ENCODE results near the gene USP1. TPM values are rescaled to one million over a fixed set of nuclear protein-coding genes. Genes with fewer than 3 reads are reported as not detected.

USP1 gene
- 10 to 100 TPM; 62.7 to 86.4 (median 74.3) TPM for polyA plus RNA-seq (ENCODE audit: insufficient read length in 4 of 4)

- peak in 3 of 4 donors; percentile 99 for DNase-seq (ENCODE audit: low read depth in 4 of 4, low spot score in 3 of 4)
These were observed at the start of gene USP1 for GRCh38 chr1:62436466-62437272. TSS of gene USP1 (plus strand) at chr1:62437049. CDS start at chr1:62439868, 2,819 bp downstream.

DNA sequence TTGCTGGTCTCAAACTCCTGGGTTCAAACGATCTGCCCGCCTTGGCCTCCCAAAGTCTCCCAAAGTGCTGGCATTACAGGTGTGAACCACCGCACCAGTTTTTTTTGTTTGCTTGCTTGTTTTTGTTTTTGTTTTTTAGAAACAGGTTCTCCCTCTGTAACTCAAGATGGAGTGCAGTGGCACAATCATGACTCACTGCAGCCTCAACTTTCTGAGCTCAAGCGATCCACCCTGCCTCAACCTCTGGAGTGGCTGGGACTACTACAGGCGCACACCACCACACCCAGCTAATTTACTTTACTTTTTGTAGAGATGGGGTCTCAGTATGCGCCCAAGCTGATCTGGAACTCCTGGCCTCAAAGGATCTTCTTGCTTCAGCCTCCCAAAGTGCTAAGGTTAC lies 47.3 kb upstream of the USP1 start:
- DNase-seq (ENCODE audit: low read depth in 4 of 4, low spot score in 3 of 4): no peak

DNA sequence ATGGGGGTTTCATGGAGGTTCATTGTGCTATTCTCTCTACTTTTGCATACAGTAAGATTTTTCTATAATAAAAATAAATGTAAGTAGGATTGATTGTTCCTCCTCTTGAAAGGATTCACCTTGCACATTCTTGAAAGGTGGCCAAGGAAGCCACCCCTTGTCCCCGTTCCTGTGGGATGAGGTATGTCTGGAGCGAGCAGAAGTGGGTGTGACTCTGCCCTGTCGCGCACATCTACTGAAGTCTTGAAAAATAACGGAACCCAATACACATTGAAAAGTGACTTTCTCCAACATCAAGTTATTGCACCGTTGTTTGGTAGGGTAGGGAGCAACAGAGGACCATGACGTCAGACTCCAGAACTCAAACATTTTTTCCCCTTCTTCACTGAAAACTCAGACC lies 46.8 kb upstream of the USP1 start:
- no peak for DNase-seq (ENCODE audit: low read depth in 4 of 4, low spot score in 3 of 4)

- no peak for DNase-seq (ENCODE audit: low read depth in 4 of 4, low spot score in 3 of 4)
These were observed 45.4 kb upstream of the USP1 start for GRCh38 chr1:62391369-62391971.

DNA sequence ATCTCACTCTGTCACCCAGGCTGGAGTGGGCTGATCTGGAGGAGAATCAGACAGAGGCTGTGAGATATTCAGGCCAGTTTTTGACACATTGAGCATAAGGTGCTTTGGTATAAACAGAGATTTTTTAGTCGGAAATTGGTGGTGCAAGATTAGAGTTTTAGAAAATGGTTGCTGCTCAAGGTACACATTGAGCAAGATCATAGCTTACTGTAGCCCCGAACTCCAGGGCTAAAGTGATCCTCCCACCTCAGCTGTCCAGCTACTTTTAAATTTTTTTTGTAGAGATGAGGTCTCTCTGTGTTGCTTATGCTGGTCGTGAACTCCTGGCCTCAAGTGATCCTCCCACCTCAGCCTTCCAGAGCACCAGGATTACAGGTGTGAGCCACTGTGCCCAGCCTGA lies 43.9 kb upstream of the USP1 start:
- DNase-seq (ENCODE audit: low read depth in 4 of 4, low spot score in 3 of 4): no peak

DNA sequence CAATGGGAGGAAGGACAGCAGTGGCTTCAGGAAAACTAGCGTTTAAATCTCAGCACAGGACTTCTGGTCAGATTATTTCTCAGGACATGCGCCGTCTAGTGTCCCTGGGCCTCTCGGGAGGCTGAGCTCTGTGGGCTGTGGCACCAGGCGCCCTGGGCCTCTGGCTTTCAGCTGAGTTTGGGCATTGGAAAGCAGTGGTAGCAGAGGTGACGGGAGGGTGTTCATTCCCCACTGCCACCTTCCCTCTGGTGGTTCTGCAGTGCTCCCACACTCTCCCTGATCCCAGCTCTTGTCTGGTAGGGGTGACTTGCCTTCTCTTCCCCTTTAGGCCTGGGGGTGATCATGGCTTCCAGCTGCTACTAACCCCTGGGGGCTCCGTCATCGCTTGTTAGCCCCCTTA lies 42.2 kb upstream of the USP1 start:
- no peak for DNase-seq (ENCODE audit: low read depth in 4 of 4, low spot score in 3 of 4)

- DNase-seq (ENCODE audit: low read depth in 4 of 4, low spot score in 3 of 4): no peak
These were observed 41.6 kb upstream of the USP1 start for GRCh38 chr1:62395291-62395690.

- no peak for DNase-seq (ENCODE audit: low read depth in 4 of 4, low spot score in 3 of 4)
These were observed 40.0 kb upstream of the USP1 start for GRCh38 chr1:62396871-62397270.

GRCh38 chr1:62397301-62397700 lies 39.5 kb upstream of the USP1 start:
- DNase-seq (ENCODE audit: low read depth in 4 of 4, low spot score in 3 of 4): no peak

DNA sequence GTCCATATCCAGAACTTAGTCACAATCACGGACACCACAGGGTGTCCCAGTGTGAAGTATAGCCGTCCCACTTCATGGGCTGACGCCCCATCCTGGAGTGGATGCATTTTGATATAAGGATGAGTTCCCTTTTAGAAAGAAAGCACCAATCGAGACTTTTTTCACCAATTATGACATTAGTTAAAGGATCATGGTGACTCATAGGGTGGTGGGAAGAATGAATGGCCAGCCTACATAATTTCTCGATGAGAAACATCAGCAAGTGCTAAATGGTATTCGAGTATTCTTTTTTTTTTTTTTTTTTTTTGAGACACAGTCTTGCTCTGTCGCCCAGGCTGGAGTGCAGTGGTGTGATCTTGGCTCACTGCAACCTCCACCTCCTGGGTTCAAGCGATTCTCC lies 38.5 kb upstream of the USP1 start:
- no peak for DNase-seq (ENCODE audit: low read depth in 4 of 4, low spot score in 3 of 4)

- no peak for DNase-seq (ENCODE audit: low read depth in 4 of 4, low spot score in 3 of 4)
These were observed 35.7 kb upstream of the USP1 start for GRCh38 chr1:62401034-62401760.

GRCh38 chr1:62405247-62405646 lies 31.6 kb upstream of the USP1 start:
- DNase-seq (ENCODE audit: low read depth in 4 of 4, low spot score in 3 of 4): no peak

- DNase-seq (ENCODE audit: low read depth in 4 of 4, low spot score in 3 of 4): no peak
These were observed 30.3 kb upstream of the USP1 start for GRCh38 chr1:62406576-62406975.

DNA sequence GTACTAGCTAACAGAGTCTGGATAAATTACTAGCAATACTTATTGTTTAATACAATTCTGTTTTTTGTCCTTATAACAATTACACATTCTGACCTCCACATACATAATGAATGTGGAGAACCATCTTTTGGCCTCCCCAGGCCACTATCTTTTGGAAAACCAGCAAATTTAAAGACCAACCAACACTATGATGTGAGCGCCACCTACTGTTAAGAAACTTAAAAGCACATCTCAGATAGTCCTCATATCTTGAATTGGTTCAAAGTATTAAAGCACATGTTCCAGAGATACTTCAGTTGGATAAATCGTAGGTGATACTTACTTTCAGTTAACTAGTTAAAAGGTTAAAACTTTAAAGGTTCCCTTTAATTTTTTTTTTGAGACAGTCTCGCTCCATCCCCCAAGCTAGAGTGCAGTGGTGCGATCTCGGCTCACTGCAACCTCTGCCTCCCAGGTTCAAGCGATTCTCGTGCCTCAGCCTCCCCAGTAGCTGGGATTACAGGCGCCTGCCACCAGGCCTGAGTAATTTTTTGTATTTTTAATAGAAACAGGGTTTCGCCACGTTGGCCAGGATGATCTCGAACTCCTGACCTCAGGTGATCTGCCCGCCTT lies 29.3 kb upstream of the USP1 start:
- peak in 3 of 4 donors; percentile 44 to 59 (median 53) for DNase-seq (ENCODE audit: low read depth in 4 of 4, low spot score in 3 of 4)

- no peak for DNase-seq (ENCODE audit: low read depth in 4 of 4, low spot score in 3 of 4)
These were observed 21.2 kb upstream of the USP1 start for GRCh38 chr1:62415687-62416086.

DNA sequence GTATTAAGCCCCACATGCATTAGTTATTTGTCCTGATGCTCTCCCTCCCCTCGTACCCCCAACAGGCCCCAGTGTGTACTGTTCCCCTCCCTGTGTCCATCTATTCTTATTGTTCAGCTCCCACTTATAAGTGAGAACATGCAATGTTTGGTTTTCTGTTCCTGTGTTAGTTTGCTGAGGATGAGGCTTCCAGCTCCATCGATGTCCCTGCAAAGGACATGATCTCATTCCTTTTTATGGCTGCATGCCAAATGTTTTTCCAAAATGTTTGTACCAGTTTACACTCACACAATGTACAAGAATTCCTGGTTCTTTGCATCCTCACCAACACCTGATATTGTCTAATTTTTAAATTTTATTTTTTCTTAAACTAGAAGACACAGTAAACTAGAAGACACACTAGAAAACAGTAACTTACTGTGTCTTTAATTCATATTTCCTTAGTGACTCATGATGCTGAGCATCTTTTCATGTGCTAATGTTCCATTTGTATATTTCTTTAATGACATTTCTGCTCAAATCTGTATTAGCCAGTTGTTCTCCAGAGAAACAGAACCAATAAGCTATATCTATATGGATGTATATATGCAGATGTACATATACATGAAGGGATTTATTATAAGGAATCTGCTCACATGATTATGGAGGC lies 19.4 kb upstream of the USP1 start:
- no peak for DNase-seq (ENCODE audit: low read depth in 4 of 4, low spot score in 3 of 4)

GRCh38 chr1:62420214-62420613 lies 16.6 kb upstream of the USP1 start:
- no peak for DNase-seq (ENCODE audit: low read depth in 4 of 4, low spot score in 3 of 4)

DNA sequence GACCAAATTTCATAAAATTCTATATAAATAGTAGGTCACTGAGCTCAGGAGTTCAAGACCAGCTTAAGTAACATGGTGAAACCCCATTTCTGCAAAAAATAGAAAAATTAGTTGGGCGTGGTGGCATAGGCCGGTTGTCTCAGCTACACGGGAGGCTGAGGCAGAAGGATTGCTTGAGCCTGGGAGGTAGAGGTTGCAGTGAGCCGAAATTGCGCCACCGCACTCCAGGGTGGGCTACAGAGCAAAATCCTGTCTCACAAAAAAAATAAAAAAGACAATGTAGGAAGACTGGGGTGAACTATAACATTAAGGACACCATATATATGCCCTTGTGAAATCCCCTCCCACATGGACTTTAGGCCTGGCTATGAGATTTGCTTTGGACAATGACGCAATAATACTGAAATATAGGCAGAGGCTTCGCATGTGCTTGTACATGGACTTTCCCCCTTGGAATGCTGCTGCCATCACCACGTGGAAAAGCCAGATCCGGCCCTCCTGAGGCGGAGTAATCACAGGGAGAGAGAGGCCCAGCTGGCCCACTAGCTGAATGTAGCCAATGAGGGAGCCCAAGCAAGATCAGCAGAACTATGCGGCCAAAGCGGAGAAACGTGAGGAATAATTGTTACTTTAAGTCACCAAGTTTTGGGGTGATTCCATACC lies 13.1 kb upstream of the USP1 start:
- DNase-seq (ENCODE audit: low read depth in 4 of 4, low spot score in 3 of 4): no peak

- no peak for DNase-seq (ENCODE audit: low read depth in 4 of 4, low spot score in 3 of 4)
These were observed 12.4 kb upstream of the USP1 start for GRCh38 chr1:62424411-62424810.

DNA sequence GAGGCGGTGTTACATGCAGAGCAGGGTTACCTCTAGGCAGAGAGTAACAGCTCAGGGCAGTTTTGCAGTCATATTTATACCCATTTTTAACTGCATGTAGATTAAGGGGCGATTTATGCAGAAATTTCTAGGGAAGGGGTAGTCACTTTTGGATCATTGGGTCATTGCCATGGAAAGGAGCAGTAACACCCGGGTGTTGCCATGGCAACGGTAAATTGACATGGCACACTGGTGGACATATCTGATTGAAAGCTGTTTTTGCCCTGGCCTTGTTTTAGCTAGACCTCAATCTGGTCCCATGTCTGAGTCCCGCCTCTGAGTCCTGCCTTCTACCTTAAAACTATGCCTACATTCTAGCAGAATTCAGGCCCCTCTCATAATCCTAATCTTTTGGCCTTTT lies 11.8 kb upstream of the USP1 start:
- no peak for DNase-seq (ENCODE audit: low read depth in 4 of 4, low spot score in 3 of 4)

All from left renal pelvis (tissue), 4 donors.